ENCODE measurements around the gene NBL1.
"Not testable (repeated sequence)": the region's sequence is repeated elsewhere in the genome, so short reads cannot be mapped to it uniquely, and the experiment has no call there.

NBL1 gene

GRCh38 chr1:19615438-19615837 is 28.7 kb upstream of the NBL1 start:
- H3K27me3 Mint-ChIP-seq (ENCODE audit: low read depth): no peaks in the 10 kb centered on the region
- no peaks in the 10 kb centered on the region for H3K9me3 Mint-ChIP-seq
- H3K4me1 Mint-ChIP-seq (ENCODE audit: low read depth): peaks cover 12% of the 10 kb centered on the region
- H3K4me3 Mint-ChIP-seq: no peak overlapping the region
- H3K36me3 Mint-ChIP-seq (ENCODE audit: low read depth): peaks cover 8% of the 10 kb centered on the region
- no peak overlapping the region for H3K27ac Mint-ChIP-seq

GRCh38 chr1:19616489-19616888 is 27.6 kb upstream of the NBL1 start:
- H3K4me1 Mint-ChIP-seq (ENCODE audit: low read depth): peaks cover 12% of the 10 kb centered on the region
- no peaks in the 10 kb centered on the region for H3K27me3 Mint-ChIP-seq (ENCODE audit: low read depth)
- H3K36me3 Mint-ChIP-seq (ENCODE audit: low read depth): peaks cover 8% of the 10 kb centered on the region
- H3K9me3 Mint-ChIP-seq: no peaks in the 10 kb centered on the region
- no peak overlapping the region for H3K27ac Mint-ChIP-seq
- H3K4me3 Mint-ChIP-seq: no peak overlapping the region

GRCh38 chr1:19617376-19617775 is 26.7 kb upstream of the NBL1 start:
- Mint-ChIP-seq H3K4me3 (no peak overlapping the region), H3K27ac (no peak overlapping the region), H3K9me3 (no peaks in the 10 kb centered on the region), H3K36me3 (ENCODE audit: low read depth) (peaks cover 8% of the 10 kb centered on the region), H3K27me3 (ENCODE audit: low read depth) (no peaks in the 10 kb centered on the region), H3K4me1 (ENCODE audit: low read depth) (peaks cover 12% of the 10 kb centered on the region)

GRCh38 chr1:19618428-19618827 is 25.7 kb upstream of the NBL1 start:
- H3K4me1 Mint-ChIP-seq (ENCODE audit: low read depth): peaks cover 3% of the 10 kb centered on the region
- no peak overlapping the region for H3K4me3 Mint-ChIP-seq
- H3K27me3 Mint-ChIP-seq (ENCODE audit: low read depth): no peaks in the 10 kb centered on the region
- H3K36me3 Mint-ChIP-seq (ENCODE audit: low read depth): peaks cover 5% of the 10 kb centered on the region
- H3K27ac Mint-ChIP-seq: no peak overlapping the region
- H3K9me3 Mint-ChIP-seq: no peaks in the 10 kb centered on the region

DNA sequence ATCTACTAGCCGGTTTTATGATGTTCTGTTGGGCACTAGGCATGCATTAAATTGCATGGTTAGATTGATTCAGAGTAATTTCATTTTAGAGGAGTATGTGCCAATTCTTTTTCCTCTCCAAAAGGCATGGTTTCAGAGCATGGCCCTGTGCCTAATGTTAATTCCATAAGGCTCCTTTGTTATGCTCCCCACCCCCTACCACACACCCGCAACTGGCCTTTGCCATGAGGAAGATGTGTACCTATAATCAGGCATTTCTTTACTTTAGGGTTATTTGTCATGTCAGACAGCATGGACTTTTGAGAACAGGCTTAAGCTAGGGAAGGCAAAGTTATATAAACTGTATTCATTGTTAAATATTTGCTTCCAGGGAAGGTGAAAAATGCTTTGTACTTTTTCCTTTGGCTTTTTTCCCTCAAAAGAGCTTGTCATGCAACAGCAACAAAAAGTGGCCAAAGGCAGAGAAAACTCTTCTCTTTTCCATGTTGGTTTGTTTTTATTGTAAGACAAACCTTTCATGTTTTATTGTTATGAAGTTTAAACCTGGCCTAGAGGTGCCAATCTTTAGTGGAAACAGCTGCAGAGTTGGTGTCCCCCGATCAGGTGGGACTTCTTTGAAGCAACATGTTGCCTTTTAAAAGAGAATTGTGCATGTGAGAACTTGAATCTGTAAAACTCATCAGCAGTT is 24.3 kb upstream of the NBL1 start:
- Mint-ChIP-seq H3K27me3 (ENCODE audit: low read depth) (no peaks in the 10 kb centered on the region), H3K9me3 (no peaks in the 10 kb centered on the region), H3K36me3 (ENCODE audit: low read depth) (peaks cover 10% of the 10 kb centered on the region), H3K4me1 (ENCODE audit: low read depth) (peaks cover 6% of the 10 kb centered on the region), H3K4me3 (no peak overlapping the region), H3K27ac (no peak overlapping the region)

GRCh38 chr1:19620786-19621185 is 23.3 kb upstream of the NBL1 start:
- no peak overlapping the region for H3K4me3 Mint-ChIP-seq
- H3K36me3 Mint-ChIP-seq (ENCODE audit: low read depth): peaks cover 6% of the 10 kb centered on the region
- no peak overlapping the region for H3K27ac Mint-ChIP-seq
- H3K27me3 Mint-ChIP-seq (ENCODE audit: low read depth): no peaks in the 10 kb centered on the region
- H3K9me3 Mint-ChIP-seq: no peaks in the 10 kb centered on the region
- peaks cover 3% of the 10 kb centered on the region for H3K4me1 Mint-ChIP-seq (ENCODE audit: low read depth)

GRCh38 chr1:19621274-19621950 is 22.7 kb upstream of the NBL1 start:
- no peaks in the 10 kb centered on the region for H3K9me3 Mint-ChIP-seq
- H3K36me3 Mint-ChIP-seq (ENCODE audit: low read depth): peaks cover 6% of the 10 kb centered on the region
- no peaks in the 10 kb centered on the region for H3K27me3 Mint-ChIP-seq (ENCODE audit: low read depth)
- H3K4me1 Mint-ChIP-seq (ENCODE audit: low read depth): peaks cover 3% of the 10 kb centered on the region
- no peak overlapping the region for H3K27ac Mint-ChIP-seq
- H3K4me3 Mint-ChIP-seq: no peak overlapping the region

- no peaks in the 10 kb centered on the region for H3K9me3 Mint-ChIP-seq
- no peak overlapping the region for H3K4me3 Mint-ChIP-seq
- peaks cover 3% of the 10 kb centered on the region for H3K4me1 Mint-ChIP-seq (ENCODE audit: low read depth)
- H3K27me3 Mint-ChIP-seq (ENCODE audit: low read depth): no peaks in the 10 kb centered on the region
- H3K27ac Mint-ChIP-seq: no peak overlapping the region
- H3K36me3 Mint-ChIP-seq (ENCODE audit: low read depth): peaks cover 6% of the 10 kb centered on the region
Observed at GRCh38 chr1:19622204-19622603, 21.9 kb upstream of the NBL1 start.

- peaks cover 6% of the 10 kb centered on the region for H3K36me3 Mint-ChIP-seq (ENCODE audit: low read depth)
- no peaks in the 10 kb centered on the region for H3K9me3 Mint-ChIP-seq
- peaks cover 3% of the 10 kb centered on the region for H3K4me1 Mint-ChIP-seq (ENCODE audit: low read depth)
- no peaks in the 10 kb centered on the region for H3K27me3 Mint-ChIP-seq (ENCODE audit: low read depth)
- H3K4me3 Mint-ChIP-seq: no peak overlapping the region
- no peak overlapping the region for H3K27ac Mint-ChIP-seq
Observed at GRCh38 chr1:19623523-19623922, 20.6 kb upstream of the NBL1 start.

DNA sequence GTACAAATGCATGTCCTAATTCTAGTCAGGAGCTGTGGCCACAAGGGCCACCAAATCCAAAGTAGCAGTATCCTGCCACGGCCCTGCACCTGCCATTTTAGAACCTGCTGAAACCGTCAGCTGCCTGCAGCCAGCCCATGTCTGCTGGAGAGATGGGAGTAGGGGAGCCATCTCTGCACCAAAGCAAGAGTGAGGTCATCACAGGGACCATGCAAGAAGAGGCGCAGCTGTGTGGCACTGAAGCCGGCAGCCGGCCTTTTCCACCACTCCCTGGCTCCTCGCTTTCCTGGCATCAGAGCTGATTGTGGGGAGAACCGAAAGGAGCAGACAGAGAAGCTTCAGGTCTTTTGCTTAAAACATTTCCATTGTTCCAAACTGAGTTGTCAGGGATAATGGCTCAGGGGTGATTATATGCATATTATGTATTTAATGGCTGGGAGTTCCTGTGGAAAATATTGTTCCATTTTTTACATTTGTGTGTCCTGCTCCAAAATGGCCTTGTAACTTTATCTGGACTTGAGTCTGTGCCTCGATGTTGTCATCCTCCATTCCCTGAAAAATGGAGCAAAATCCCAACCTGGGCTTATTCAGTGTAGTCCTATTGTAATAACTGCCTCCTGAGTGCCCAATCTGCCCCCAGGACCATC is 18.7 kb upstream of the NBL1 start:
- no peaks in the 10 kb centered on the region for H3K9me3 Mint-ChIP-seq
- H3K4me3 Mint-ChIP-seq: no peak overlapping the region
- H3K36me3 Mint-ChIP-seq (ENCODE audit: low read depth): peaks cover 9% of the 10 kb centered on the region
- H3K4me1 Mint-ChIP-seq (ENCODE audit: low read depth): peaks cover 3% of the 10 kb centered on the region
- no peaks in the 10 kb centered on the region for H3K27me3 Mint-ChIP-seq (ENCODE audit: low read depth)
- no peak overlapping the region for H3K27ac Mint-ChIP-seq

GRCh38 chr1:19628879-19629278 is 15.2 kb upstream of the NBL1 start:
- Mint-ChIP-seq H3K9me3 (no peaks in the 10 kb centered on the region), H3K36me3 (ENCODE audit: low read depth) (peaks cover 5% of the 10 kb centered on the region), H3K4me1 (ENCODE audit: low read depth) (no peaks in the 10 kb centered on the region)

GRCh38 chr1:19629357-19629756 is 14.8 kb upstream of the NBL1 start:
- H3K27ac Mint-ChIP-seq: no peak overlapping the region
- H3K27me3 Mint-ChIP-seq (ENCODE audit: low read depth): no peaks in the 10 kb centered on the region
- H3K4me3 Mint-ChIP-seq: no peak overlapping the region
- H3K36me3 Mint-ChIP-seq (ENCODE audit: low read depth): peaks cover 4% of the 10 kb centered on the region
- H3K4me1 Mint-ChIP-seq (ENCODE audit: low read depth): no peaks in the 10 kb centered on the region
- no peaks in the 10 kb centered on the region for H3K9me3 Mint-ChIP-seq

More at GRCh38 chr1:19628879-19629278, 15.2 kb upstream of the NBL1 start:
- Mint-ChIP-seq H3K4me3 (no peak overlapping the region), H3K27ac (no peak overlapping the region), H3K27me3 (ENCODE audit: low read depth) (no peaks in the 10 kb centered on the region)

DNA sequence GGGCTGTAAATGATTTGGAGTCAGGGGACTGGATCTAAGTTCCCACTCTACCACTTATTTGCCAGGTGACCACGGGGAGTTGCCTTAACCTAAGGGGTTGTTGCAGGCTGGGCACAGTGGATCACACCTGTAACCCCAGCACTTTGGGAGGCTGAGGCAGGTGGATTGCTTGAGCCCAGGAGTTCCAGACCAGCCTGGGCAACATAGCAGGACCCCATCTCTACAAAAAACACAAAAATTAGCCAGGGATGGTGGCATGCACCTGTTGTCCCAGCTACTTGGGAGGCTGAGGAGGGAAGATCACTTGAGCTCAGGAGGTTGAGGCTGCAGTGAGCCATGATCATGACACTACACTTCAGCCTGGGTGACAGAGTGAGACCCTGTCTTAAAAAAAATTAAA is 13.9 kb upstream of the NBL1 start:
- not testable (repeated sequence) for H3K4me1 Mint-ChIP-seq (ENCODE audit: low read depth); H3K27me3 Mint-ChIP-seq (ENCODE audit: low read depth); H3K27ac Mint-ChIP-seq; H3K4me3 Mint-ChIP-seq; H3K9me3 Mint-ChIP-seq; H3K36me3 Mint-ChIP-seq (ENCODE audit: low read depth)

- no peaks in the 10 kb centered on the region for H3K9me3 Mint-ChIP-seq
- H3K4me3 Mint-ChIP-seq: no peak overlapping the region
- H3K36me3 Mint-ChIP-seq (ENCODE audit: low read depth): peaks cover 3% of the 10 kb centered on the region
- H3K27me3 Mint-ChIP-seq (ENCODE audit: low read depth): no peaks in the 10 kb centered on the region
- no peaks in the 10 kb centered on the region for H3K4me1 Mint-ChIP-seq (ENCODE audit: low read depth)
- no peak overlapping the region for H3K27ac Mint-ChIP-seq
Observed at GRCh38 chr1:19630720-19631395, 13.3 kb upstream of the NBL1 start.

- no peaks in the 10 kb centered on the region for H3K27me3 Mint-ChIP-seq (ENCODE audit: low read depth)
- no peak overlapping the region for H3K4me3 Mint-ChIP-seq
- peaks cover 3% of the 10 kb centered on the region for H3K36me3 Mint-ChIP-seq (ENCODE audit: low read depth)
- no peaks in the 10 kb centered on the region for H3K4me1 Mint-ChIP-seq (ENCODE audit: low read depth)
- H3K9me3 Mint-ChIP-seq: no peaks in the 10 kb centered on the region
- H3K27ac Mint-ChIP-seq: no peak overlapping the region
Observed at GRCh38 chr1:19632211-19632610, 11.9 kb upstream of the NBL1 start.

All from T-helper 1 cell treated with Interleukin-12 subunit alpha and Interleukin-12 subunit beta and Interleukin-4 antibody, amounts not matched to agents 30 μg/mL and 1 μg/mL, for 36 hours (primary cell).